KMS-11 (cell line): ENCODE results near the gene JPH3.

ENCODE experiments used
- H2AFZ ChIP-seq: fragments of 200-600 bp; sonication (generic); 2 replicates; pipeline ENCODE4 v1.6.1; 2016; ENCODE audit warnings: antibody characterized with exemption, mixed run types, low read depth
- H3K27ac ChIP-seq: fragments of 200-600 bp; sonication (generic); 2 replicates; pipeline ENCODE4 v1.6.1; 2016; ENCODE audit warnings: mild to moderate bottlenecking, mixed run types
- H3K27me3 ChIP-seq: fragments of 200-600 bp; sonication (generic); 2 replicates; pipeline ENCODE4 v1.6.1; 2017; ENCODE audit warnings: mild to moderate bottlenecking, low read depth, mixed run types, moderate library complexity; ENCODE audit not compliant: insufficient read depth
- H3K36me3 ChIP-seq: fragments of 200-600 bp; sonication (generic); 2 replicates; pipeline ENCODE4 v1.6.1; 2017; ENCODE audit warnings: mild to moderate bottlenecking, mixed run types; ENCODE audit not compliant: insufficient read depth
- H3K4me1 ChIP-seq: fragments of 200-600 bp; sonication (generic); 2 replicates; pipeline ENCODE4 v1.6.1; 2016; ENCODE audit warnings: mild to moderate bottlenecking, low read depth, mixed run types; ENCODE audit not compliant: poor library complexity, severe bottlenecking
- H3K4me2 ChIP-seq: fragments of 200-600 bp; sonication (generic); 2 replicates; pipeline ENCODE4 v1.7.0; 2016; ENCODE audit warnings: mild to moderate bottlenecking, mixed run types
- H3K4me3 ChIP-seq: fragments of 200-600 bp; sonication (generic); IDR thresholded peaks from 2 replicates; pipeline ENCODE4 v1.6.1; 2017; ENCODE audit warnings: low read depth, low read length, mixed read lengths; ENCODE audit not compliant: insufficient read depth
- H3K79me2 ChIP-seq: fragments of 200-600 bp; sonication (generic); 2 replicates; pipeline ENCODE4 v1.6.1; 2016; ENCODE audit warnings: low read depth, mixed run types; ENCODE audit not compliant: insufficient read depth
- H3K9ac ChIP-seq: fragments of 200-600 bp; sonication (generic); 2 replicates; pipeline ENCODE4 v1.6.1; 2016; ENCODE audit warnings: mild to moderate bottlenecking, mixed run types
- H4K20me1 ChIP-seq: fragments of 200-600 bp; sonication (generic); 2 replicates; pipeline ENCODE4 v1.6.1; 2016; ENCODE audit warnings: mild to moderate bottlenecking, mixed run types; ENCODE audit not compliant: insufficient read depth
- CTCF ChIP-seq: fragments of 200-600 bp; sonication (generic); conservative IDR thresholded peaks from 2 replicates; pipeline ENCODE4 v1.6.1; 2017; ENCODE audit warnings: low read depth, mild to moderate bottlenecking, antibody characterized with exemption, low read length, moderate library complexity, mixed read lengths

Gene JPH3

DNA sequence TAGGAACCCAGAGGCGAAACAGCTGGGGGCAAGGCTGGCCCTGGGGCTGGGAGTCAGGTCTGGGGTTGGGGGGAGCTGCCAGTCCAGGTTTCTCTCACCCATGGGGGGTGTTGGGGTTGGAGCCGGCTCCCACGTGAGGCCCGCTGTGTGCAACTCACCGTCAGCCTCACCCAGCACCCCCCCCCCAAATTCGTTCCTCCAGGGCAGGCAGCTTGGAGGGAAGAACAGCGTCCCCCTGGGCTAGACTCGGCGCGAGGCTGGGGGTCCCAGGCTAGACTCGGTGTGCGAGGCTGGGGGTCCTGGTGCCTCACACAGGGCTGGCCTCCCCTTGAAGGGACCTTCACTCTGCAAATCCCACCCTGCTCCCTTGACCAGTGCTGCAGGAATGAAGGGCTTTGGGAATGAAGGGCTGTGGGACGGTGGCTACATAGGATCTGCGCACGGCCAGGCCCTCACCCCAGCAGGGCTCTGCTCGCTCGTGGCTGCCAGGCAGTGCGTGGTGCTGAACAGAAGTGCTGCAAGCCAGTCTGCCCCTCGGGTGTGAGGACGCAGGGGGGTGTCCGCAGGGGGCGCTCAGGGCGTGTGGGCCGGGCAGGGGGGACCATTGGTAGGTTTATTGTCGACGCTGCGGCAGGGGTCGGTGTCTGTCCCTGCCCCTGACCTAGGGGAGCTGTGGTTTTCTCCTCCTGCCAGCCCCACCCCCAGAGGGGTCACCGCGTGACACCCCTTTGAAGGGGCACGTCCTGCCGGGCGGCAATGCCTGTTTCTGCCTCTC, 88.8 kb downstream of the JPH3 start:
- Histone ChIP-seq H3K4me1 (no peaks in the 10 kb centered on the region), H3K4me2 (no peak overlapping the region), H3K36me3 (no peaks in the 10 kb centered on the region), H3K27ac (no peak overlapping the region), H3K9ac (no peak overlapping the region), H4K20me1 (no peaks in the 10 kb centered on the region), H3K4me3 (no peak overlapping the region), H2AFZ (no peak overlapping the region), H3K79me2 (no peaks in the 10 kb centered on the region), H3K27me3 (peaks cover 17% of the 10 kb centered on the region)
- TF ChIP-seq CTCF: no peak

DNA sequence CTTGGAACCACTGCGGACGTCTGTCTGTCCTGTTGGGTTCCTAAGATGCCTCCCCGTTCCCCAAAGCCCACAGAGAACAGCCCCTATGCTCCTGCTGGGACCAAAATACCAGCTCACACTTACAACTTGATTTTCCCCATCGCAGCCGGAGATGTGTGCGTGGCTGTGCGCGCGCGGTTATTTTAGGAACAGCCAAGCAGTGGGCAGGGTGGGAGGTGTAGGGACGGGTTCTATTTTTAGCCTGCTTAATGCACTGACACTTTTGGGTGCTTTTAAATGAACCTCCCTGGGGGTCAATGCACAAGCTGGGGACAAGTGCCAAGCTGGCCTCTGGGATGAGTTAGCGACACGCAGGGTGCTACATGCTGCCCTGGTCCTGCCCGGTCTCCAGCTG, 89.4 kb downstream of the JPH3 start:
- no peak overlapping the region for H3K4me2 ChIP-seq
- no peak for TF ChIP-seq CTCF
- H3K79me2 ChIP-seq: no peaks in the 10 kb centered on the region
- H4K20me1 ChIP-seq: no peaks in the 10 kb centered on the region
- H3K4me3 ChIP-seq: no peak overlapping the region
- no peak overlapping the region for H2AFZ ChIP-seq
- H3K4me1 ChIP-seq: no peaks in the 10 kb centered on the region
- peaks cover 12% of the 10 kb centered on the region; the same call in 1 of the 2 replicates for H3K27me3 ChIP-seq
- H3K27ac ChIP-seq: no peak overlapping the region
- no peak overlapping the region for H3K9ac ChIP-seq
- no peaks in the 10 kb centered on the region for H3K36me3 ChIP-seq

DNA sequence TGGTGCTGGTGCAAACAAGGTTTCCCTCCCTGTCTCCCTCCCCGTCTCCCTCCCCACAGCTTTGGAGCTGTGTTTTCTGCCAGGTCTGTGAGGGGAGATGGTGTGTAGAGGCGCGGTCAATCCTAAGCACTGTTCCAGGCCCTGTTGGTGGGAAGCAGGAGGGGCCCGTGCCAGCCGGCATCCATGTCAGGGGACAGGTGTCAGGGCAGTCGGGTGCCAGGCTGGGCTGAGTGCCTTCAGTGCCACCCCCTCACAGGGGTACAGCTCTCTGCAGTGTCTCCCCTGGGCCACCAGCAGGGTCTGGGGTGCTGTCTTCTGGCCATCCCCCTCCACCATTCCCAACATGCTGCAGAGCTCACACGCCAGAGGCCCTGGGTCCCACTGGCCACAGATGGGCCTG, 89.9 kb downstream of the JPH3 start:
- Histone ChIP-seq H3K4me1 (no peaks in the 10 kb centered on the region), H3K4me3 (no peak overlapping the region), H3K27ac (no peak overlapping the region), H3K27me3 (peaks cover 8% of the 10 kb centered on the region; the same call in 1 of the 2 replicates), H4K20me1 (no peaks in the 10 kb centered on the region), H3K36me3 (no peaks in the 10 kb centered on the region), H3K4me2 (no peak overlapping the region), H2AFZ (no peak overlapping the region), H3K79me2 (no peaks in the 10 kb centered on the region), H3K9ac (no peak overlapping the region)
- no peak for TF ChIP-seq CTCF

DNA sequence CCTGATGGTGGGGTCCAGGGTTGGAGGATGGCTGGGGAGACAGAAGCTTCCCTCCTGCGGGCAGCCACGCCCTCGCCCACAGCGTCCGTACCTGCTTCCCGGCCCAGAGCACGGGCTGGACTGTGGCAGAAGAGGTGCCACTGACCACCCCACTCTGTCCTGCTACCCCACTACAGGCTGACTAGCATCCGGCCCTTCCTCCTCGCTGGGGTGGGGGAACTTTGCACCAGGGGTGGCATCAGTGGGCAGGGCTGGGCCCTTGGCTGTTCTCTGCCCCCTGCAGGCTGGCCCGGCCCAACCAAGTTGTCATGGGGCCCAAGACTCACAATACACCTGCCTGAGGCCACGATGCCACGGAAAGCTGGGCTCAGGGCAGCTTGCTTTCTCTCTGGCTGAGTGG, 90.4 kb downstream of the JPH3 start:
- Histone ChIP-seq H3K9ac (no peak overlapping the region), H3K79me2 (no peaks in the 10 kb centered on the region), H2AFZ (no peak overlapping the region), H3K4me2 (no peak overlapping the region), H3K27ac (no peak overlapping the region), H3K27me3 (peaks cover 3% of the 10 kb centered on the region; the same call in 1 of the 2 replicates), H3K4me3 (no peak overlapping the region), H3K4me1 (no peaks in the 10 kb centered on the region), H4K20me1 (no peaks in the 10 kb centered on the region), H3K36me3 (no peaks in the 10 kb centered on the region)
- TF ChIP-seq CTCF: no peak
